Activated CD4-positive, CD25-positive, alpha-beta regulatory T cell treated with anti-CD3 and anti-CD28 coated beads, Interleukin-2, amount 50 U/mL, for 72 hours (primary cell): ENCODE results near the gene MNT.
A peak's percentile ranks its signal among the peaks of the same experiment; 100 is the strongest.

Experiments used
- DNase-seq: peaks from one replicate; pipeline ENCODE4 v3.0.0; 2021

MNT gene

GRCh38 chr17:2395258-2396181 lies 5.3 kb downstream of the MNT start:
- no peak for DNase-seq

- no peak for DNase-seq
Measured at GRCh38 chr17:2394775-2395201, 6.1 kb downstream of the MNT start.

- no peak for DNase-seq
Measured at GRCh38 chr17:2393954-2394749, 6.7 kb downstream of the MNT start.

- peak; percentile 87 for DNase-seq
Measured at GRCh38 chr17:2393174-2393953, 7.5 kb downstream of the MNT start.

GRCh38 chr17:2392252-2393173 lies 8.3 kb downstream of the MNT start:
- DNase-seq: peak; percentile 99

- no peak for DNase-seq
Measured at GRCh38 chr17:2391597-2392251, 9.1 kb downstream of the MNT start.

- DNase-seq: no peak
Measured at GRCh38 chr17:2390199-2390836, 10.5 kb downstream of the MNT start.

- DNase-seq: no peak
Measured at GRCh38 chr17:2388683-2389055, 12.2 kb downstream of the MNT start.

- DNase-seq: no peak
Measured at GRCh38 chr17:2388020-2388682, 12.7 kb downstream of the MNT start.

- DNase-seq: no peak
Measured at GRCh38 chr17:2387086-2388019, 13.5 kb downstream of the MNT start.

GRCh38 chr17:2386400-2387085 lies 14.3 kb downstream of the MNT start:
- no peak for DNase-seq

GRCh38 chr17:2385240-2386210 lies 15.3 kb downstream of the MNT start:
- DNase-seq: no peak

- DNase-seq: no peak
Measured at GRCh38 chr17:2384439-2385127, 16.3 kb downstream of the MNT start.

- DNase-seq: no peak
Measured at GRCh38 chr17:2383628-2384167, 17.2 kb downstream of the MNT start.

GRCh38 chr17:2380950-2381649 lies 19.8 kb downstream of the MNT start:
- DNase-seq: no peak
